Hair follicle dermal papilla cell (primary cell): ENCODE measurements around the gene USP30. TPM values are rescaled to one million over a fixed set of nuclear protein-coding genes. Genes with fewer than 3 reads are reported as not detected.

Source experiments
- small RNA-seq: library from RNA; depleted of rRNA; stranded (forward); fragments of <200 nt; gene quantifications from one replicate; pipeline ENCODE3, GENCODE V24; 2012
- total RNA-seq: library from RNA; depleted of rRNA; stranded (reverse); fragments of >200 nt; gene quantifications from 2 replicates; pipeline ENCODE4 v1.2.3, GENCODE V29; 2012

The USP30 gene
- total RNA-seq: 17.4 and 20.9 TPM in 2 replicates

GRCh38 chr12:109052414-109053323 is at the start of gene USP30:
Gene USP30, plus strand, starts transcription at chr12:109052576. Its CDS starts 103 bp downstream, at chr12:109052679.

GRCh38 chr12:109020796-109021380 is 31.5 kb upstream of the USP30 start, which contains the start of gene SVOP:
Gene SVOP, minus strand, starts transcription at chr12:109021068. Its CDS starts 200 bp downstream, at chr12:109020868.

GRCh38 chr12:109093022-109093918 is 40.9 kb downstream of the USP30 start, which contains the start of gene ALKBH2:
Gene ALKBH2, minus strand, starts transcription at chr12:109093472. Its CDS starts 686 bp downstream, at chr12:109092786.

GRCh38 chr12:109097435-109098182 is 45.2 kb downstream of the USP30 start, which contains the start of gene UNG:
Gene UNG, plus strand, starts transcription at chr12:109097597. Its CDS starts 83 bp downstream, at chr12:109097680.

GRCh38 chr12:109115758-109116610 is 63.6 kb downstream of the USP30 start, which contains the start of gene ACACB:
Gene ACACB, plus strand, starts transcription at chr12:109116587. Its CDS starts 22,819 bp downstream, at chr12:109139406.

Small RNA genes lying within 50 kb of the gene (small RNA-seq; reads per million reads assigned to genes)
- not detected for gene AC190387.1
- not detected for gene RNA5SP372

Other genes with a start within 250 kb of the USP30 start
- gene SSH1, start 195.0 kb upstream of the USP30 start, total RNA-seq: 40.8 and 52.4 TPM in 2 replicates
- not detected in 2 replicates for gene DAO, start 172.5 kb upstream of the USP30 start, total RNA-seq
- gene SVOP, start 31.5 kb upstream of the USP30 start, total RNA-seq: not detected in 2 replicates
- gene ALKBH2, start 40.9 kb downstream of the USP30 start, total RNA-seq: 10.3 and 14.1 TPM in 2 replicates
- 21.9 and 24.2 TPM in 2 replicates for gene UNG, start 45.0 kb downstream of the USP30 start, total RNA-seq
- 10.7 and 18.5 TPM in 2 replicates for gene ACACB, start 64.0 kb downstream of the USP30 start, total RNA-seq